Fibroblast of villous mesenchyme (primary cell): ENCODE data around the gene SPACDR. TPM values are rescaled to one million over a fixed set of nuclear protein-coding genes. Genes with fewer than 3 reads are reported as not detected.

ENCODE experiments used
- DNase-seq: peaks from one replicate; pipeline ENCODE4 v3.0.0-alpha.2; 2010; ENCODE audit warnings: low read depth
- H3K4me3 ChIP-seq: 2 replicates; pipeline ENCODE4 v1.5.1; 2011; ENCODE audit warnings: low read depth, mild to moderate bottlenecking, low read length
- total RNA-seq: library from RNA; depleted of rRNA; stranded (reverse); fragments of >200 nt; gene quantifications from 2 replicates; pipeline ENCODE4 v1.2.3, GENCODE V29; 2012
- TF ChIP-seq, protein P1 (sequence below): IDR thresholded peaks from 2 replicates; pipeline ENCODE4 v1.5.1; 2012; ENCODE audit warnings: low read depth, mild to moderate bottlenecking, low read length; ENCODE audit not compliant: insufficient read depth

SPACDR gene
- total RNA-seq, 1 donor: not detected

- H3K4me3 ChIP-seq: no peak overlapping the region
- TF ChIP-seq, protein P1, sequence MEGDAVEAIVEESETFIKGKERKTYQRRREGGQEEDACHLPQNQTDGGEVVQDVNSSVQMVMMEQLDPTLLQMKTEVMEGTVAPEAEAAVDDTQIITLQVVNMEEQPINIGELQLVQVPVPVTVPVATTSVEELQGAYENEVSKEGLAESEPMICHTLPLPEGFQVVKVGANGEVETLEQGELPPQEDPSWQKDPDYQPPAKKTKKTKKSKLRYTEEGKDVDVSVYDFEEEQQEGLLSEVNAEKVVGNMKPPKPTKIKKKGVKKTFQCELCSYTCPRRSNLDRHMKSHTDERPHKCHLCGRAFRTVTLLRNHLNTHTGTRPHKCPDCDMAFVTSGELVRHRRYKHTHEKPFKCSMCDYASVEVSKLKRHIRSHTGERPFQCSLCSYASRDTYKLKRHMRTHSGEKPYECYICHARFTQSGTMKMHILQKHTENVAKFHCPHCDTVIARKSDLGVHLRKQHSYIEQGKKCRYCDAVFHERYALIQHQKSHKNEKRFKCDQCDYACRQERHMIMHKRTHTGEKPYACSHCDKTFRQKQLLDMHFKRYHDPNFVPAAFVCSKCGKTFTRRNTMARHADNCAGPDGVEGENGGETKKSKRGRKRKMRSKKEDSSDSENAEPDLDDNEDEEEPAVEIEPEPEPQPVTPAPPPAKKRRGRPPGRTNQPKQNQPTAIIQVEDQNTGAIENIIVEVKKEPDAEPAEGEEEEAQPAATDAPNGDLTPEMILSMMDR: no peak
- no peak for DNase-seq
These were observed 50.2 kb downstream of the SPACDR start for GRCh38 chr7:100413889-100414288.

DNA sequence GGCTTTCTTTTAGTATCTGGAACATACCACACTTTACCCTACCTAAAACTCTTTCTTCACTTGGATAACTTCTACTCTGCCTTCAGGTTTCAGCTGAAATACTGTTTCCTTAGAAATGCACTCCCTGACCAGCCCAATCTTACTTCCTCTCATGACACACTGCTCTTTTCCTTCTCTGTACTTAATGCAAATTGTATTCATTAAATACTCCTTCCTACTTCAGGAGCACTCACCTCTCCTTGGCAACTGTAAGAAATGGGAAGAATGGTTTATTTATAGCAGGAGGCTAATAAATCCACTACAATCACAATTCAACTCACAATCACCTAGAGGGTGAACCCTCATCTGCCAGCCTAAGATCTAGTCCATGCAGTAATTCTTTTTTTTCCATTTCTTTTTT, 50.7 kb downstream of the SPACDR start:
- TF ChIP-seq, protein P1: no peak
- DNase-seq: no peak
- H3K4me3 ChIP-seq: no peak overlapping the region

DNA sequence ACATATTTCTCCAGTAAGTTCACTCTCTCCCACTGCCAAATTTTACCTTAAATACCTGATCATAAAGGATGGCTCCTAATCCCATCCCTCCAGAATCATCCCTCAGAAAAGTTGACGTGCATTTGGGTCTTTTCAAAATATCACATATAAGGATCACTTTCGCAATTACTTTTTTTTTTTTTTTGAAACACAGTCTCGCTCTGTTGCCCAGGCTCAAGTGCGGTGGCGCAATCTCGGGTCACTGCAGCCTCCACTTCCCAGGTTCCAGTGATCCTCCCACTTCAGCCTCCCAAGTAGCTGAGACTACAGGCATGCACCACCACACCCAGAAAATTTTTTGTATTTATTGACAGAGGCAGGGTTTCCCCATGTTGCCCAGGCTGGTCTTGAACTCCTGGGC, 53.0 kb downstream of the SPACDR start:
- DNase-seq: no peak
- TF ChIP-seq, protein P1: no peak
- no peak overlapping the region for H3K4me3 ChIP-seq

DNA sequence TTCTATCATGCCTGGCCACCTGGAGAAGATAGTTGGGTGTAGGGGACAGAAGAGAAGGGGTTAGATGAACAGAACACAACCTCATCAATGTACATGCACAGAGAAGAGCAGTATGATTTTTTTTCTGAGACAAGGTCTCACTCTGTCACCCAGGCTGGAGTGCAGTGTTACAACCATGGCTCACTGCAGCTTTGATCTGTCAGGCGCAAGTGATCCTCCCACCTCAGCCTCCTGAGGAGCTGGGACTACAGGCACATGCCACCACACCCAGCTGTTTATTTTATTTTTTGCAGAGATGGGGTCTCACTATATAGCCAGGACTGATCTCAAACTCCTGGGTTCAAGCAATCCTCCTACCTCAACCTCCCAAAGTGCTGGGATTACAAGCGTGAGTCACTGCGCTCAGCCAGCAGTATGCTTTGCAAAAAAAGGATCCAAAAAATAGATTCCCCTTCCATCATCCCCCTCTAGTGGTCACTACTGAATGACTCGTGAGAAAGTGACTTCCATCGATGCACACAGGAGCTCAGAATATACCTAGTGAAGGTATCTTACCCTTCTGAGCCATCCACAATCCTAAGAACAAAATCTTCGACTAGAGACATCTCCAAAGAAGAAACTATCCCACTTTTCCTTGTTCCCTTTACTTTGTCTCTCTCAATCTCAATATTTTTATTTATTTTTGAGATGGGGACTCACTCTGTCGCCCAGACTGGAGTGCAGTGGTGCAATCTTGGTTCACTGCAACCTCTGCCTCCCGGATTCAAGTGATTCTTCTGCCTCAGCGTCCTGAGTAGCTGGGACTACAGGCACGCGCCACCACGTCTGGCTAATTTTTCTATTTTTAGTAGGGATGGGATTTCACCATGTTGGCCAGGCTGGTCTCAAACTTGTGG, 56.5 kb downstream of the SPACDR start:
- DNase-seq: peak; percentile 81
- TF ChIP-seq, protein P1: peak; percentile 77
- no peak overlapping the region for H3K4me3 ChIP-seq

DNA sequence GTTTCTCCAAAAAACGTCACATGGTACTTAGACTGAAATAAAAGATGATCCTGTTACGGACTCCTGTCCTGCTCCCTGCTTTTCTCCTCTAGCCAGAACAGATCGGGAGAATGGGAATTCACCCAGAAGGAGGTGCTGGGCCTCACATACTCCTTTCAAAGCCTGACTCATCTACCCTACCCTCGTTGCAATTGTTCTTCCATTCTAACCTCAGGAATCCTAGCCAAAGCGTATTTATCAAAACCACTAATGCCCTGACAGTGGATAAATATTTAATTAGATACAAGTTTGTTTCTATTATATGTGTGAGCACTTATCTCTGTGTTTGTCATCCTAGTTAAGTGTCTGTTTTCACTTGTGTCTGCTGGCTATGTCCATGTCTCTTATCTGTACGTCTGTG, 57.3 kb downstream of the SPACDR start:
- no peak overlapping the region for H3K4me3 ChIP-seq
- TF ChIP-seq, protein P1: no peak
- DNase-seq: peak; percentile 16

Other genes starting within 250 kb of the SPACDR start
- gene PVRIG, start 244.3 kb downstream of the SPACDR start, total RNA-seq: not detected in 2 replicates
- gene SPDYE3, start 156.6 kb downstream of the SPACDR start, total RNA-seq: under 0.01 TPM in 1 of 2 replicates, not detected in the other
- 10.0 and 11.7 TPM in 2 replicates for gene PILRB, start 106.1 kb downstream of the SPACDR start, total RNA-seq
- 0.43 TPM in 1 of 2 replicates, not detected in the other for gene PILRA, start 90.8 kb downstream of the SPACDR start, total RNA-seq
- 0.43 and 0.64 TPM in 2 replicates for gene ZCWPW1, start 35.6 kb downstream of the SPACDR start, total RNA-seq
- gene MEPCE, start 34.4 kb downstream of the SPACDR start, total RNA-seq: 23.2 and 29.4 TPM in 2 replicates
- gene PPP1R35, start 27.8 kb downstream of the SPACDR start, total RNA-seq: 14.8 and 15.1 TPM in 2 replicates
- 26.4 and 30.2 TPM in 2 replicates for gene TSC22D4, start 15.0 kb upstream of the SPACDR start, total RNA-seq
- gene NYAP1, start 19.7 kb upstream of the SPACDR start, total RNA-seq: 0.43 and 0.64 TPM in 2 replicates
- 7.7 and 19.0 TPM in 2 replicates for gene AGFG2, start 74.9 kb upstream of the SPACDR start, total RNA-seq
- gene SAP25, start 109.6 kb upstream of the SPACDR start, total RNA-seq: 0.32 TPM in 1 of 2 replicates, not detected in the other
- 22.5 and 31.9 TPM in 2 replicates for gene LRCH4, start 121.9 kb upstream of the SPACDR start, total RNA-seq
- gene FBXO24, start 122.1 kb upstream of the SPACDR start, total RNA-seq: 0.32 and 0.43 TPM in 2 replicates
- gene PCOLCE, start 138.1 kb upstream of the SPACDR start, total RNA-seq: 124 and 211 TPM in 2 replicates
- 5.2 and 7.1 TPM in 2 replicates for gene MOSPD3, start 148.3 kb upstream of the SPACDR start, total RNA-seq
- gene TFR2, start 177.3 kb upstream of the SPACDR start, total RNA-seq: under 0.01 and 0.43 TPM in 2 replicates
- not detected in 2 replicates for gene ACTL6B, start 192.2 kb upstream of the SPACDR start, total RNA-seq
- gene GNB2, start 209.5 kb upstream of the SPACDR start, total RNA-seq: 88.1 and 97.9 TPM in 2 replicates
- 15.5 and 19.6 TPM in 2 replicates for gene GIGYF1, start 230.0 kb upstream of the SPACDR start, total RNA-seq
- gene POP7, start 241.9 kb upstream of the SPACDR start, total RNA-seq: 34.1 and 46.7 TPM in 2 replicates